H1 (cell line): ENCODE results near the gene HDAC10. TPM values are rescaled to one million over a fixed set of nuclear protein-coding genes. Genes with fewer than 3 reads are reported as not detected.

Source experiments
- CTCF ChIA-PET: fragments of 300-600 bp; sonication (Branson Sonifier 250); formaldehyde crosslinking; loops from one replicate; lab custom pipeline; 2021; ENCODE audit not compliant: partially characterized antibody; lab: Charles Lee
- POLR2A ChIA-PET: fragments of 300-600 bp; sonication (Branson Sonifier 250); formaldehyde crosslinking; loops from one replicate; lab custom pipeline; 2021; ENCODE audit warnings: inconsistent platforms; ENCODE audit not compliant: partially characterized antibody; lab: Charles Lee
- DNase-seq, 2 experiments: peaks; one replicate each; pipeline versions ENCODE4 v3.0.0 to v3.0.0-alpha.2; 2010 to 2022; ENCODE audit warnings: low spot score in 2 of 2, low read depth in 1 of 2, mixed read lengths in 1 of 2
- FAIRE-seq: peaks from 2 replicates; lab custom pipeline; 2011; peaks lifted over from hg19 to GRCh38; lab: Jason Lieb, UNC
- H2AFZ ChIP-seq: 2 replicates; pipeline ENCODE4 v1.8.1; 2012; ENCODE audit warnings: low read length, inconsistent platforms
- H2AK5ac ChIP-seq: 2 replicates; pipeline ENCODE4 v1.6.1; 2013; ENCODE audit warnings: low read depth, low read length
- H2BK120ac ChIP-seq: replicated peaks from 2 replicates; pipeline ENCODE3; 2013; ENCODE audit warnings: low read depth, low read length, inconsistent platforms
- H2BK12ac ChIP-seq: 2 replicates; pipeline ENCODE4 v1.6.1; 2013; ENCODE audit warnings: low read depth, low read length
- H2BK15ac ChIP-seq: 2 replicates; pipeline ENCODE4 v1.6.1; 2013; ENCODE audit warnings: low read length
- H2BK20ac ChIP-seq: 2 replicates; pipeline ENCODE4 v1.6.1; 2013; ENCODE audit warnings: low read length
- H2BK5ac ChIP-seq: 2 replicates; pipeline ENCODE4 v1.6.1; 2013; ENCODE audit warnings: low read depth, low read length
- H3K14ac ChIP-seq: 2 replicates; pipeline ENCODE4 v1.6.1; 2013; ENCODE audit warnings: inconsistent platforms; ENCODE audit not compliant: insufficient read length
- H3K18ac ChIP-seq: 2 replicates; pipeline ENCODE4 v1.6.1; 2013; ENCODE audit warnings: low read length; ENCODE audit errors: extremely low read depth
- H3K23ac ChIP-seq: 2 replicates; pipeline ENCODE4 v1.6.1; 2013; ENCODE audit warnings: inconsistent platforms; ENCODE audit not compliant: insufficient read length
- H3K23me2 ChIP-seq: 2 replicates; pipeline ENCODE4 v1.6.1; 2013; ENCODE audit warnings: low read depth, low read length
- H3K27ac ChIP-seq: 2 replicates; pipeline ENCODE4 v1.6.1; 2011; ENCODE audit warnings: low read depth, low read length, inconsistent platforms
- H3K27me3 ChIP-seq, 4 experiments: replicated peaks in 1 of 4; 1 replicate in 1 of 4; 2 replicates in 3 of 4; pipeline versions ENCODE4 v1.6.1 to v1.8.1; 2011 to 2013; ENCODE audit warnings: low read length in 3 of 4, mild to moderate bottlenecking in 3 of 4, inconsistent platforms in 2 of 4, mixed read lengths in 2 of 4, moderate library complexity in 1 of 4; ENCODE audit not compliant: control insufficient read depth in 3 of 4, insufficient read depth in 3 of 4; ENCODE audit errors: extremely low read depth in 1 of 4
- H3K36me3 ChIP-seq, 4 experiments: 2 replicates each; pipeline versions ENCODE4 v1.6.1 to v1.8.1; 2011 to 2013; ENCODE audit warnings: mild to moderate bottlenecking in 4 of 4, low read length in 3 of 4, moderate library complexity in 2 of 4, control low read depth in 1 of 4, inconsistent platforms in 1 of 4; ENCODE audit not compliant: insufficient read depth in 4 of 4, control insufficient read depth in 2 of 4
- H3K4ac ChIP-seq: replicated peaks from 2 replicates; pipeline ENCODE3; 2013; ENCODE audit warnings: low read length, low read depth, mixed read lengths, inconsistent platforms; ENCODE audit not compliant: insufficient read length
- H3K4me1 ChIP-seq, 4 experiments: replicated peaks in 1 of 4; 1 replicate in 1 of 4; 2 replicates in 3 of 4; pipeline versions ENCODE4 v1.6.1 to v1.8.1; 2011 to 2013; ENCODE audit warnings: low read length in 3 of 4, inconsistent platforms in 2 of 4, mixed read lengths in 1 of 4; ENCODE audit not compliant: insufficient read depth in 4 of 4, control insufficient read depth in 3 of 4
- H3K4me2 ChIP-seq, 2 experiments: 2 replicates each; pipeline versions ENCODE4 v1.6.1 to v1.8.1; 2011 to 2013; ENCODE audit warnings: low read depth in 2 of 2, low read length in 2 of 2, control low read depth in 1 of 2, inconsistent platforms in 1 of 2, mild to moderate bottlenecking in 1 of 2; ENCODE audit not compliant: insufficient read depth in 1 of 2
- H3K4me3 ChIP-seq, 4 experiments: fragments of 200-600, 300-600 bp in 1 of 4; sonication (generic), shearing (Covaris generic), sonication (Bioruptor Twin) in 1 of 4; 2 replicates each; pipeline versions ENCODE4 v1.5.1 to v1.8.1; 2011 to 2016; ENCODE audit warnings: low read length in 4 of 4, low read depth in 3 of 4, control low read depth in 2 of 4, inconsistent platforms in 2 of 4, mild to moderate bottlenecking in 2 of 4, mixed read lengths in 1 of 4, moderate library complexity in 1 of 4; ENCODE audit not compliant: insufficient read depth in 2 of 4; ENCODE audit errors: extremely low read depth in 1 of 4
- H3K56ac ChIP-seq: replicated peaks from 2 replicates; pipeline ENCODE3; 2013; ENCODE audit warnings: low read depth, mild to moderate bottlenecking, mixed read lengths, low read length, inconsistent platforms; ENCODE audit not compliant: insufficient read length
- H3K79me1 ChIP-seq: 2 replicates; pipeline ENCODE4 v1.6.1; 2013; ENCODE audit warnings: low read depth, low read length, control low read depth
- H3K79me2 ChIP-seq, 2 experiments: 2 replicates each; pipeline versions ENCODE4 v1.6.1 to v1.8.1; 2012 to 2013; ENCODE audit warnings: low read length in 2 of 2, mild to moderate bottlenecking in 2 of 2, inconsistent platforms in 1 of 2; ENCODE audit not compliant: insufficient read depth in 2 of 2, control insufficient read depth in 1 of 2
- H3K9ac ChIP-seq, 4 experiments: replicated peaks in 1 of 4; 1 replicate in 1 of 4; 2 replicates in 3 of 4; pipeline versions ENCODE4 v1.6.1 to v1.8.1; 2011 to 2013; ENCODE audit warnings: low read depth in 3 of 4, low read length in 3 of 4, control low read depth in 2 of 4, mild to moderate bottlenecking in 2 of 4, moderate library complexity in 2 of 4, inconsistent platforms in 1 of 4; ENCODE audit errors: extremely low read depth in 1 of 4
- H3K9me3 ChIP-seq, 2 experiments: 2 replicates each; pipeline versions ENCODE4 v1.6.1 to v1.8.1; 2012 to 2013; ENCODE audit warnings: mild to moderate bottlenecking in 2 of 2, moderate library complexity in 2 of 2, control low read depth in 1 of 2, inconsistent platforms in 1 of 2, low read depth in 1 of 2, low read length in 1 of 2, mixed read lengths in 1 of 2; ENCODE audit not compliant: insufficient read depth in 2 of 2
- H4K20me1 ChIP-seq, 2 experiments: replicated peaks in 1 of 2; 2 replicates each; pipeline versions ENCODE3 to v1.8.1; 2011 to 2013; ENCODE audit warnings: inconsistent platforms in 2 of 2, low read length in 2 of 2, mild to moderate bottlenecking in 1 of 2; ENCODE audit not compliant: insufficient read depth in 2 of 2, control insufficient read depth in 1 of 2
- H4K5ac ChIP-seq: 2 replicates; pipeline ENCODE4 v1.6.1; 2013; ENCODE audit warnings: low read length, low read depth, mixed read lengths, inconsistent platforms; ENCODE audit not compliant: insufficient read length
- H4K8ac ChIP-seq: 2 replicates; pipeline ENCODE4 v1.8.0; 2013; ENCODE audit warnings: mild to moderate bottlenecking, moderate library complexity, low read length, inconsistent platforms; ENCODE audit not compliant: insufficient read depth; ENCODE audit errors: extremely low read depth
- H4K91ac ChIP-seq: replicated peaks from 2 replicates; pipeline ENCODE3; 2013; ENCODE audit warnings: low read length, mixed read lengths, inconsistent platforms; ENCODE audit not compliant: insufficient read length
- WGBS, 2 experiments: shearing (Covaris generic) in 1 of 2; methylation state at CpG; one replicate each; pipeline versions ENCODE4 v1.1.6 to v1.1.7; 2013 to 2015; ENCODE audit warnings: low lambda C conversion rate in 2 of 2, mixed read lengths in 2 of 2, inconsistent platforms in 1 of 2, low coverage in 1 of 2, missing lambda C conversion rate in 1 of 2; ENCODE audit not compliant: insufficient replicate concordance in 2 of 2, insufficient coverage in 1 of 2, insufficient read length in 1 of 2; ENCODE audit errors: extremely low coverage in 1 of 2, missing lambda C conversion rate in 1 of 2; 5-methylcytosine and 5-hydroxymethylcytosine counted together
- polyA plus RNA-seq, 7 experiments: library from polyadenylated mRNA; depleted of rRNA in 3 of 7; stranded (reverse) in 5 of 7; unstranded in 2 of 7; fragments of >200 nt in 5 of 7; fragments of 200-250 nt in 2 of 7; gene quantifications; 1 replicate in 5 of 7; 2 replicates in 1 of 7; 4 replicates in 1 of 7; pipeline versions ENCODE4 v1.2.1 to v1.2.3, GENCODE V29; 2011 to 2013; ENCODE audit warnings: missing spikeins in 2 of 7, mixed read lengths in 2 of 7
- total RNA-seq: library from RNA; stranded (reverse); fragmentation: NEBNext Ultra II Directional; extraction: Animal tissue kit (Norgen Biotek cat#: 25700); gene quantifications from 2 replicates; pipeline ENCODE4 v1.2.1, GENCODE V29; 2021

Gene HDAC10
- total and polyA plus RNA-seq, 2 of the 8 experiments (the other 6 are each of a cell fraction or from before 2014, with no cell fraction given), result 11.2 to 26.4 TPM

GRCh38 chr22:50261615-50262459 lies 10.8 kb upstream of the HDAC10 start, which contains the start of gene MAPK12:
MAPK12 (minus strand) TSS chr22:50261683; CDS start chr22:50261509, 174 bp downstream.
- Histone ChIP-seq H2BK5ac (peak within 1 kb of the TSS; percentile 52; the same call in 1 of the 2 replicates), H3K9ac (peak within 1 kb of the TSS in 1 of 4 experiments; percentile 19; a peak in 3 of 7 replicates), H3K4ac (peak within 1 kb of the TSS; percentile 53), H3K27ac (no peak within 1 kb of the TSS), H3K56ac (no peak within 1 kb of the TSS), H4K5ac (no peak within 1 kb of the TSS), H3K4me2 (peak within 1 kb of the TSS; percentile 77 to 78), H3K79me2 (no peaks in the 10 kb centered on the region), H3K4me3 (peak within 1 kb of the TSS; percentile 35 to 73 (median 48)), H4K8ac (peak within 1 kb of the TSS; percentile 89; the same call in 1 of the 2 replicates), H2BK120ac (no peak within 1 kb of the TSS), H3K23ac (no peak within 1 kb of the TSS), H2BK20ac (peak within 1 kb of the TSS; percentile 72; the same call in 1 of the 2 replicates), H3K23me2 (peaks cover 6% of the 10 kb centered on the region; the same call in 1 of the 2 replicates), H2AK5ac (no peak within 1 kb of the TSS), H3K9me3 (peaks cover 0 to 3% of the 10 kb centered on the region in 2 experiments; a peak in 1 of 4 replicates), H4K20me1 (peaks cover 5 to 10% of the 10 kb centered on the region in 2 experiments), H2BK12ac (peak within 1 kb of the TSS; percentile 80; the same call in 1 of the 2 replicates), H3K18ac (peak within 1 kb of the TSS; percentile 32), H3K27me3 (peaks cover 1 to 27% (median 21%) of the 10 kb centered on the region in 4 experiments; a peak in 6 of 7 replicates), H3K79me1 (no peaks in the 10 kb centered on the region), H2AFZ (no peak within 1 kb of the TSS; the same call in 1 of the 2 replicates), H2BK15ac (0 out of 2 replicates have a peak within 1 kb of the TSS, but pooled peaks have one; percentile 61), H3K14ac (no peak within 1 kb of the TSS), H4K91ac (peak within 1 kb of the TSS; percentile 81), H3K36me3 (no peaks in the 10 kb centered on the region), H3K4me1 (peaks cover 0 to 20% (median 10%) of the 10 kb centered on the region in 4 experiments; a peak in 6 of 7 replicates)
- ChIA-PET CTCF (interaction anchor here (0.5 to 4.7 kb wide), 10 partner anchors 10 to 134 kb away, joined by 3 to 26 read pairs (median 5); partner anchors contain the start of gene HDAC10), POLR2A (interaction anchor here (0.6 to 2.3 kb wide), 4 partner anchors 10 to 59 kb away, joined by 3 to 5 read pairs (median 3); partner anchors contain the start of gene HDAC10)
- DNase-seq (peak in 1 of 2 experiments; percentile 76), FAIRE-seq (no peak)
- 29% methylated on average over 4 of the region's 61 CpGs; no CpG with 5 or more reads in 1 of the 2 experiments for WGBS, 2 experiments
